Vagina (tissue), 2 donors: ENCODE measurements around the gene ARHGEF11. TPM values are rescaled to one million over a fixed set of nuclear protein-coding genes. Genes with fewer than 3 reads are reported as not detected.
A peak's percentile ranks its signal among the peaks of the same experiment; 100 is the strongest.

Experiments
- DNase-seq, 2 donors: peaks; one replicate each; pipeline ENCODE4 v3.0.0-alpha.2; 2017; ENCODE audit errors: extremely low spot score in 2 of 2
- H3K27ac ChIP-seq: fragments of 200-600 bp; sonication (generic); one replicate; pipeline ENCODE4 v1.5.1; 2019
- H3K27me3 ChIP-seq: fragments of 200-600 bp; sonication (generic); one replicate; pipeline ENCODE4 v1.5.1; 2019
- H3K36me3 ChIP-seq, 2 donors: fragments of 200-600 bp; sonication (generic); one replicate each; pipeline ENCODE4 v1.5.1; 2017 to 2019
- H3K4me1 ChIP-seq: fragments of 200-600 bp; sonication (generic); one replicate; pipeline ENCODE4 v1.5.1; 2019
- H3K4me3 ChIP-seq, 2 donors: fragments of 200-600 bp; sonication (generic); 1 replicate in 1 of 2; 2 replicates in 1 of 2; pipeline ENCODE4 v1.5.1; 2016 to 2019
- H3K9me3 ChIP-seq: fragments of 200-600 bp; sonication (generic); one replicate; pipeline ENCODE4 v1.5.1; 2019
- CTCF ChIP-seq, 3 experiments: fragments of 450-650 bp in 2 of 3; fragments of 200-600 bp in 1 of 3; sonication (generic) in 1 of 3; IDR thresholded peaks; one replicate each; pipeline ENCODE4 v1.5.1; 2017 to 2019; ENCODE audit warnings: antibody characterized with exemption in 3 of 3, mild to moderate bottlenecking in 2 of 3, moderate library complexity in 2 of 3
- POLR2A ChIP-seq, 2 donors: fragments of 450-650 bp; IDR thresholded peaks; one replicate each; pipeline ENCODE4 v1.6.1; 2017; ENCODE audit warnings: antibody characterized with exemption in 2 of 2, mild to moderate bottlenecking in 2 of 2, moderate library complexity in 2 of 2
- POLR2AphosphoS5 ChIP-seq, 2 donors: sonication (generic); formaldehyde crosslinking; IDR thresholded peaks; one replicate each; pipeline ENCODE4 v1.9.0; 2017; ENCODE audit warnings: antibody characterized with exemption in 2 of 2, mild to moderate bottlenecking in 2 of 2, low read depth in 1 of 2; ENCODE audit not compliant: insufficient read depth in 1 of 2
- intact Hi-C: fragments of 100-400 bp; cut with DNase I; formaldehyde crosslinking; loops from one replicate; pipeline ENCODE4 v1.15.1; 2023
- total RNA-seq: library from RNA; depleted of rRNA; stranded (reverse); fragments of >200 nt; gene quantifications from one replicate; pipeline ENCODE4 v1.2.3, GENCODE V29; 2016

The ARHGEF11 gene
- total RNA-seq, 1 donor from 2014 or later, result 29.2 TPM

GRCh38 chr1:157032303-157032702 lies 13.2 kb downstream of the ARHGEF11 start:
- intact Hi-C loops, result no loop called here
- Histone ChIP-seq H3K4me1 (peaks cover 10% of the 10 kb centered on the region), H3K36me3 (no peaks in the 10 kb centered on the region), H3K27ac (no peak overlapping the region), H3K4me3 (no peak overlapping the region), H3K27me3 (no peaks in the 10 kb centered on the region), H3K9me3 (no peaks in the 10 kb centered on the region)
- TF ChIP-seq POLR2AphosphoS5 (IDR thresholded peaks at IDR 0.05; ENCODE audit: insufficient read depth in 1 of 2, low read depth in 1 of 2), result no peak
- no peak for TF ChIP-seq CTCF (IDR thresholded peaks at IDR 0.05)
- TF ChIP-seq POLR2A (IDR thresholded peaks at IDR 0.05), result no peak
- DNase-seq, result no peak

- H3K4me3 ChIP-seq, result no peak overlapping the region
- no peak overlapping the region for H3K27ac ChIP-seq
- H3K9me3 ChIP-seq, result no peaks in the 10 kb centered on the region
- H3K27me3 ChIP-seq, result no peaks in the 10 kb centered on the region
- no peak for DNase-seq
- peaks cover 20% of the 10 kb centered on the region for H3K4me1 ChIP-seq
- intact Hi-C loops, result no loop called here
- no peaks in the 10 kb centered on the region for H3K36me3 ChIP-seq
- TF ChIP-seq CTCF (IDR thresholded peaks at IDR 0.05), result no peak
Observed at GRCh38 chr1:157030728-157031127, 14.8 kb downstream of the ARHGEF11 start.

- no peaks in the 10 kb centered on the region for H3K9me3 ChIP-seq
- peaks cover 18% of the 10 kb centered on the region for H3K4me1 ChIP-seq
- DNase-seq, result no peak
- no peak for TF ChIP-seq POLR2AphosphoS5 (IDR thresholded peaks at IDR 0.05; ENCODE audit: insufficient read depth in 1 of 2, low read depth in 1 of 2)
- TF ChIP-seq POLR2A (IDR thresholded peaks at IDR 0.05), result no peak
- no peak for TF ChIP-seq CTCF (IDR thresholded peaks at IDR 0.05)
- intact Hi-C loops, result no loop called here
- H3K4me3 ChIP-seq, result no peak overlapping the region
- H3K36me3 ChIP-seq, result no peaks in the 10 kb centered on the region
- no peaks in the 10 kb centered on the region for H3K27me3 ChIP-seq
- no peak overlapping the region for H3K27ac ChIP-seq
Observed at GRCh38 chr1:157028674-157029073, 16.9 kb downstream of the ARHGEF11 start.

GRCh38 chr1:157025856-157026255 lies 19.7 kb downstream of the ARHGEF11 start:
- no peaks in the 10 kb centered on the region for H3K9me3 ChIP-seq
- intact Hi-C loops, result no loop called here
- H3K36me3 ChIP-seq, result no peaks in the 10 kb centered on the region
- no peak for DNase-seq
- H3K4me3 ChIP-seq, result no peak overlapping the region
- H3K27ac ChIP-seq, result peak overlapping the region; percentile 38
- peaks cover 18% of the 10 kb centered on the region for H3K4me1 ChIP-seq
- TF ChIP-seq CTCF (IDR thresholded peaks at IDR 0.05) (no peak), POLR2AphosphoS5 (IDR thresholded peaks at IDR 0.05; ENCODE audit: insufficient read depth in 1 of 2, low read depth in 1 of 2) (no peak), POLR2A (IDR thresholded peaks at IDR 0.05) (no peak)
- H3K27me3 ChIP-seq, result no peaks in the 10 kb centered on the region

GRCh38 chr1:157025385-157025784 lies 20.2 kb downstream of the ARHGEF11 start:
- no peak for TF ChIP-seq POLR2AphosphoS5 (IDR thresholded peaks at IDR 0.05; ENCODE audit: insufficient read depth in 1 of 2, low read depth in 1 of 2)
- TF ChIP-seq CTCF (IDR thresholded peaks at IDR 0.05), result no peak
- TF ChIP-seq POLR2A (IDR thresholded peaks at IDR 0.05), result no peak
- peak overlapping the region; percentile 38 for H3K27ac ChIP-seq
- H3K27me3 ChIP-seq, result no peaks in the 10 kb centered on the region
- no peaks in the 10 kb centered on the region for H3K9me3 ChIP-seq
- H3K4me3 ChIP-seq, result no peak overlapping the region
- no peaks in the 10 kb centered on the region for H3K36me3 ChIP-seq
- no peak for DNase-seq
- peaks cover 18% of the 10 kb centered on the region for H3K4me1 ChIP-seq
- intact Hi-C loops, result no loop called here
